DOHH2 (cell line): ENCODE results near the gene PLPPR3.
"Not testable (repeated sequence)": the region's sequence is repeated elsewhere in the genome, so short reads cannot be mapped to it uniquely, and the experiment has no call there.

Experiments
- H3F3A ChIP-seq: fragments of 200-600 bp; sonication (generic), shearing (Covaris generic); 2 replicates; pipeline ENCODE4 v1.6.0; 2016; ENCODE audit warnings: antibody characterized with exemption, mild to moderate bottlenecking; ENCODE audit not compliant: control insufficient read depth, insufficient read depth
- H3K27ac ChIP-seq: fragments of 200-600 bp; sonication (generic); 2 replicates; pipeline ENCODE4 v1.5.1; 2014; ENCODE audit warnings: low read depth, mild to moderate bottlenecking, low read length, moderate library complexity
- H3K27me3 ChIP-seq: fragments of 200-600 bp; sonication (generic); 2 replicates; pipeline ENCODE4 v1.6.1; 2014; ENCODE audit warnings: mild to moderate bottlenecking, low read length, mixed read lengths; ENCODE audit not compliant: control insufficient read depth
- H3K36me3 ChIP-seq: fragments of 200-600 bp; sonication (generic); 2 replicates; pipeline ENCODE4 v1.6.1; 2014; ENCODE audit warnings: mild to moderate bottlenecking, low read length, moderate library complexity, mixed read lengths; ENCODE audit not compliant: control insufficient read depth
- H3K4me1 ChIP-seq: fragments of 200-600 bp; sonication (generic); 2 replicates; pipeline ENCODE4 v1.6.1; 2014; ENCODE audit warnings: mild to moderate bottlenecking, low read length, mixed read lengths; ENCODE audit not compliant: control insufficient read depth
- H3K4me2 ChIP-seq: fragments of 200-600 bp; sonication (generic); 2 replicates; pipeline ENCODE4 v1.6.0; 2014; ENCODE audit warnings: mild to moderate bottlenecking, low read length, moderate library complexity
- H3K4me3 ChIP-seq: fragments of 200-600 bp; sonication (generic); 2 replicates; pipeline ENCODE4 v1.5.1; 2014; ENCODE audit warnings: mild to moderate bottlenecking, low read length, mixed read lengths
- H3K79me2 ChIP-seq: fragments of 200-600 bp; sonication (generic); 2 replicates; pipeline ENCODE4 v1.6.1; 2014; ENCODE audit warnings: mild to moderate bottlenecking, low read length, mixed read lengths; ENCODE audit not compliant: control insufficient read depth
- H3K9me2 ChIP-seq: fragments of 200-600 bp; sonication (generic); replicated peaks from 2 replicates; pipeline ENCODE4 v1.6.1; 2014; ENCODE audit warnings: mild to moderate bottlenecking, low read length, mixed read lengths; ENCODE audit not compliant: control insufficient read depth
- H3K9me3 ChIP-seq: fragments of 200-600 bp; sonication (generic); 2 replicates; pipeline ENCODE4 v1.6.1; 2014; ENCODE audit warnings: antibody characterized with exemption, low read length, mixed read lengths; ENCODE audit not compliant: control insufficient read depth, insufficient read depth
- H4K20me1 ChIP-seq: fragments of 200-600 bp; sonication (generic); 2 replicates; pipeline ENCODE4 v1.6.0; 2014; ENCODE audit warnings: low read depth, mild to moderate bottlenecking, antibody characterized with exemption, low read length, moderate library complexity; ENCODE audit not compliant: control insufficient read depth, insufficient read depth
- EZH2phosphoT487 ChIP-seq: fragments of 200-600 bp; sonication (generic); IDR thresholded peaks from 2 replicates; pipeline ENCODE4 v1.6.1; 2017; ENCODE audit warnings: borderline replicate concordance, mild to moderate bottlenecking, antibody characterized with exemption, low read length, moderate library complexity, mixed read lengths
- TF ChIP-seq, protein P1 (sequence below): fragments of 200-600 bp; sonication (generic); IDR thresholded peaks from one replicate; pipeline ENCODE4 v1.5.1; 2014; ENCODE audit warnings: antibody characterized with exemption, mild to moderate bottlenecking, low read depth, low read length; ENCODE audit not compliant: poor library complexity, severe bottlenecking

PLPPR3 gene

DNA sequence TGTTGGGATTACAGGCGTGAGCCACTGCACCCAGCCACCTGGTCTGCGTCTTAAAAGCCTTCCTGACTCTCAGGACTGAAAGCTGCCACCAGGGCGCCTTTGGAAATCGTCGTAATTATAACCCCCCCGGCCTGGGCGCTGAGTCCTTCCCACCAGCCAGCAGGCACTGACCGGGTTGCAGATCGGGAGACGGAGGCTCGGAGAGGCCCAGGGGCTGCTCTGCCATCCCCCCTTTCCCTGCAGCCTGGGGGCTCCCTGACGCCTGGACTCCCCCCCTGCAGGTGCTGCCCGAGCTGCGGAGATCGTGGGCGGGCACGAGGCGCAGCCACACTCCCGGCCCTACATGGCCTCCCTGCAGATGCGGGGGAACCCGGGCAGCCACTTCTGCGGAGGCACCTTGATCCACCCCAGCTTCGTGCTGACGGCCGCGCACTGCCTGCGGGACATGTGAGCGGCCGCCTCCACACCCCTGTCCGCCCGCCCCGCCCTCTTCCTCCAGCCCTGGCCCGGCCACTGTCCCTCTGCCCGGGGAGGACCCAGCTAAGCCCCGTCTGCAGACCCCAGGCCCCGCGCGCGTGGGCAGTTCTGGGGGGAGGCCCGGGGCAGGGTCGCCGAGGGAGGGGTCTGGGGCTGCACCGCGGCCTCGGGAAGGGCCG lies 21.6 kb upstream of the PLPPR3 start:
- Histone ChIP-seq H4K20me1 (no peaks in the 10 kb centered on the region), H3K4me1 (peaks cover 15% of the 10 kb centered on the region), H3K4me3 (no peak overlapping the region), H3K27me3 (peaks cover 10% of the 10 kb centered on the region), H3K36me3 (no peaks in the 10 kb centered on the region), H3F3A (no peaks in the 10 kb centered on the region), H3K27ac (no peak overlapping the region), H3K9me2 (no peaks in the 10 kb centered on the region), H3K4me2 (no peak overlapping the region), H3K79me2 (no peaks in the 10 kb centered on the region), H3K9me3 (no peaks in the 10 kb centered on the region)
- TF ChIP-seq, protein P1, sequence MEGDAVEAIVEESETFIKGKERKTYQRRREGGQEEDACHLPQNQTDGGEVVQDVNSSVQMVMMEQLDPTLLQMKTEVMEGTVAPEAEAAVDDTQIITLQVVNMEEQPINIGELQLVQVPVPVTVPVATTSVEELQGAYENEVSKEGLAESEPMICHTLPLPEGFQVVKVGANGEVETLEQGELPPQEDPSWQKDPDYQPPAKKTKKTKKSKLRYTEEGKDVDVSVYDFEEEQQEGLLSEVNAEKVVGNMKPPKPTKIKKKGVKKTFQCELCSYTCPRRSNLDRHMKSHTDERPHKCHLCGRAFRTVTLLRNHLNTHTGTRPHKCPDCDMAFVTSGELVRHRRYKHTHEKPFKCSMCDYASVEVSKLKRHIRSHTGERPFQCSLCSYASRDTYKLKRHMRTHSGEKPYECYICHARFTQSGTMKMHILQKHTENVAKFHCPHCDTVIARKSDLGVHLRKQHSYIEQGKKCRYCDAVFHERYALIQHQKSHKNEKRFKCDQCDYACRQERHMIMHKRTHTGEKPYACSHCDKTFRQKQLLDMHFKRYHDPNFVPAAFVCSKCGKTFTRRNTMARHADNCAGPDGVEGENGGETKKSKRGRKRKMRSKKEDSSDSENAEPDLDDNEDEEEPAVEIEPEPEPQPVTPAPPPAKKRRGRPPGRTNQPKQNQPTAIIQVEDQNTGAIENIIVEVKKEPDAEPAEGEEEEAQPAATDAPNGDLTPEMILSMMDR, result no peak
- no peak for TF ChIP-seq EZH2phosphoT487

DNA sequence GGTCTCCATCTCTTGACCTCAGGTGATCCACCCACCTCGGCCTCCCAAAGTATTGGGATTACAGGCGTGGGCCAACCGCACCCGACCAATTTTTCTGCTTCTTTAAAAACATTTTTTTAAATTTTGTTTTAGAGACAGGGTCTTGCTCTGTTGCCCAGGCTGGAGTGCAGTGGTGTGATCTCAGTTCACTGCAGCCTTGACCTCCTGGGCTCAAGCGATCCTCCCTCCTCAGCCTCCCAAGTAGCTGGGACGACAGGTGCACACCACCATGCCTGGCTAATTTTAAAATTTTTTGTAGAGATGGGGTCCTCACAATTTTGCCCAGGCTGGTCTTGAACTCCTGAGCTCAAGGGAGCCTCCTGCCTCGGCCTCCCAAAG lies 21.0 kb upstream of the PLPPR3 start:
- H3K4me3 ChIP-seq, H4K20me1 ChIP-seq, H3F3A ChIP-seq, H3K9me2 ChIP-seq, H3K4me2 ChIP-seq, H3K27ac ChIP-seq, H3K27me3 ChIP-seq, H3K79me2 ChIP-seq, H3K36me3 ChIP-seq, H3K9me3 ChIP-seq: not testable (repeated sequence)
- H3K4me1 ChIP-seq, result peaks cover 15% of the 10 kb centered on the region

DNA sequence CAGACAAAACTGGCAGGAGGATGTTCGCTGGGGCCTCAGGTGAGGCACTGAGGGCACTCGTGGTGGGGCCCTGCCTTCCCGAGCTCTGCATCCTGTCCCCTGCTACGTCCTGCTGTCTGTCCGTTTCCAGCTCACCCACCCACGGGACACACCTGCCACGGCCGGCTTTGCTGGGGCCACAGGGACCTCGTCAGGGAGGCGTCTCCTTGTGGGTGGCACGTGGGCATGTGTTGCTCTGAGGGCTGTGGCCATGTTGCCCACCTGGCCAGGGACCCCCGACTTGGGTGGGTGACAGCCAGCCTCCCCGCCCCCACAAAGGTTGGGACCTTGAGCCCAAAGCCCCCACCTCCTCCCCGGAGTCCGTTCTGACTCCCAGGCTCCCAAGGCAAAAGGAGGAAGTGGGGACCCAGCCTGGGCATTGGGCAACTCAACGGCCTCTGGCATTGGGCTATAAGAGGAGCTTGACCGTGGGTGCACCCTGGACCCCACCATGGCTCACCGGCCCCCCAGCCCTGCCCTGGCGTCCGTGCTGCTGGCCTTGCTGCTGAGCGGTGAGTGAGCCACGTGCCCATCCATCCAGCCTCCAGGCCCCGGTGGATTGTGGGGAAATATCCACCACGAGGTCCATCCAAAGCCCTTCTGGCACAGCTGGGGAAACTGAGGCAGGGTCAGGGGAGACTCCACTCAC lies 18.9 kb upstream of the PLPPR3 start, which contains the start of gene PRTN3:
TSS of gene PRTN3 (plus strand) at position 481 of the 688 bp plus-strand sequence. CDS start at position 491, 10 bp downstream.
- peaks cover 10% of the 10 kb centered on the region for H3K4me1 ChIP-seq
- no peaks in the 10 kb centered on the region for H3K36me3 ChIP-seq
- TF ChIP-seq, protein P1, result no peak
- TF ChIP-seq EZH2phosphoT487, result no peak
- no peak within 1 kb of the TSS for H3K4me2 ChIP-seq
- H3K9me2 ChIP-seq, result no peaks in the 10 kb centered on the region
- H3K27me3 ChIP-seq, result peaks cover 7% of the 10 kb centered on the region
- H3F3A ChIP-seq, result no peaks in the 10 kb centered on the region
- no peaks in the 10 kb centered on the region for H4K20me1 ChIP-seq
- no peak within 1 kb of the TSS for H3K4me3 ChIP-seq
- no peaks in the 10 kb centered on the region for H3K9me3 ChIP-seq
- H3K79me2 ChIP-seq, result no peaks in the 10 kb centered on the region
- H3K27ac ChIP-seq, result no peak within 1 kb of the TSS

DNA sequence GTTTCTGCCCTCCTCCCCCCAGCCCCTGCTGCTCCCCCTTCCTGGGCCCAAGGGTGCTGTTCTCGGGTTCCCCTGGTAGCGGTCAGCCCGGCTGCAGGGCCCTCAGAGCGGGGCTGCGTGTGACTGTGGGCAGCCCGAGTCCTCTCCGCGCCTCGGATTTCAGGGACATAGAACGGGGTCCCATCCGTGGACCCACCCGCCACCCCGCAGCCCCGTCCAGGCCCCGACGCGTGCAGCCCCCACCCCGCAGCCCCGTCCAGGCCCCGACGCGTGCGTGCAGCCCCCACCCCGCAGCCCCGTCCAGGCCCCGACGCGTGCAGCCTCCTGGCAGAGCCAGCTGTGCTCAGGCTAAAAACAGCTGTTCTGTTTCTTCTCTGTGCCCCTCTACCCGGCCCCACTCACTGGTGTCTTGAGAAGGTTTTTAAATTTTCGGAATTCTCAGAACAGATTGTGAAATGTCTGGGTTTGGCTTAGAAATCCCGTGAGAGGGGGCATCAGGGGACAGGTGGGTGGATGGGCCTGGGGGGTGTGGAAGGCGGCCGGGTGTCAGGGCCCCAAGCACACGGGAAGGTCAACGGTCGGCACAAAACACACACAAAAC lies 13.6 kb upstream of the PLPPR3 start:
- TF ChIP-seq, protein P1, result no peak
- no peak for TF ChIP-seq EZH2phosphoT487
- H3K4me3 ChIP-seq, result no peak overlapping the region
- no peaks in the 10 kb centered on the region for H3F3A ChIP-seq
- no peaks in the 10 kb centered on the region for H3K9me3 ChIP-seq
- no peaks in the 10 kb centered on the region for H3K4me1 ChIP-seq
- H3K36me3 ChIP-seq, result no peaks in the 10 kb centered on the region
- no peak overlapping the region for H3K4me2 ChIP-seq
- H3K27me3 ChIP-seq, result no peaks in the 10 kb centered on the region
- H3K9me2 ChIP-seq, result no peaks in the 10 kb centered on the region
- no peaks in the 10 kb centered on the region for H3K79me2 ChIP-seq
- no peak overlapping the region for H3K27ac ChIP-seq
- no peaks in the 10 kb centered on the region for H4K20me1 ChIP-seq
